ENCODE data around the gene TMEM258. TPM values are rescaled to one million over a fixed set of nuclear protein-coding genes. Genes with fewer than 3 reads are reported as not detected.

TMEM258 gene
- total RNA-seq, 1 donor from 2014 or later, result 71.4 TPM

GRCh38 chr11:61814247-61814957 lies 22.0 kb upstream of the TMEM258 start:
- H3K4me3 ChIP-seq, result peak overlapping the region; percentile 67
- peaks cover 78% of the 10 kb centered on the region for H3K79me2 ChIP-seq (ENCODE audit: low read depth)
- H4K20me1 ChIP-seq (ENCODE audit: low read depth), result peaks cover 13% of the 10 kb centered on the region
- no peaks in the 10 kb centered on the region for H3K27me3 ChIP-seq
- no peak for TF ChIP-seq EZH2phosphoT487 (IDR thresholded peaks at IDR 0.05)
- TF ChIP-seq EZH2 (IDR thresholded peaks at IDR 0.05), result no peak
- no peak for TF ChIP-seq CTCF (IDR thresholded peaks at IDR 0.05)
- peaks cover 15% of the 10 kb centered on the region for H3K4me1 ChIP-seq
- Mint-ChIP-seq H3K4me3 (peak overlapping the region; percentile 95), H3K27ac (peak overlapping the region; percentile 100), H3K9me3 (peaks cover 7% of the 10 kb centered on the region), H3K36me3 (peaks cover 39% of the 10 kb centered on the region), H3K4me1 (peaks cover 25% of the 10 kb centered on the region), H3K27me3 (ENCODE audit: insufficient read depth, low read depth) (peaks cover 2% of the 10 kb centered on the region)
- peak; percentile 64 for DNase-seq (ENCODE audit: low spot score)
- H3K4me2 ChIP-seq, result peak overlapping the region; percentile 78
- H3F3A ChIP-seq (ENCODE audit: low read depth), result peaks cover 46% of the 10 kb centered on the region
- H3K36me3 ChIP-seq, result peaks cover 7% of the 10 kb centered on the region
- no peak overlapping the region for H2AFZ ChIP-seq (replicated peaks)
- H3K9me3 ChIP-seq (ENCODE audit: low read depth), result no peaks in the 10 kb centered on the region
- H3K9ac ChIP-seq, result no peak overlapping the region
- H3K27ac ChIP-seq, result peak overlapping the region; percentile 95

GRCh38 chr11:61812736-61813411 lies 20.5 kb upstream of the TMEM258 start:
- Histone ChIP-seq H3K4me2 (no peak overlapping the region), H3K9me3 (ENCODE audit: low read depth) (no peaks in the 10 kb centered on the region), H2AFZ (replicated peaks) (no peak overlapping the region), H4K20me1 (ENCODE audit: low read depth) (peaks cover 18% of the 10 kb centered on the region), H3K79me2 (ENCODE audit: low read depth) (peaks cover 64% of the 10 kb centered on the region), H3K9ac (no peak overlapping the region), H3F3A (ENCODE audit: low read depth) (peaks cover 46% of the 10 kb centered on the region), H3K27ac (no peak overlapping the region), H3K27me3 (no peaks in the 10 kb centered on the region), H3K4me1 (peaks cover 12% of the 10 kb centered on the region), H3K4me3 (no peak overlapping the region), H3K36me3 (peaks cover 14% of the 10 kb centered on the region)
- DNase-seq (ENCODE audit: low spot score), result no peak
- Mint-ChIP-seq H3K27ac (peak overlapping the region; percentile 57), H3K4me3 (no peak overlapping the region), H3K4me1 (peaks cover 18% of the 10 kb centered on the region), H3K27me3 (ENCODE audit: insufficient read depth, low read depth) (peaks cover 2% of the 10 kb centered on the region), H3K36me3 (peaks cover 47% of the 10 kb centered on the region), H3K9me3 (peaks cover 7% of the 10 kb centered on the region)
- no peak for TF ChIP-seq CTCF (IDR thresholded peaks at IDR 0.05)
- TF ChIP-seq EZH2phosphoT487 (IDR thresholded peaks at IDR 0.05), result no peak
- no peak for TF ChIP-seq EZH2 (IDR thresholded peaks at IDR 0.05)

- H2AFZ ChIP-seq (replicated peaks), result no peak overlapping the region
- no peak overlapping the region for H3K4me3 ChIP-seq
- no peak overlapping the region for H3K9ac ChIP-seq
- peak overlapping the region; percentile 87 for H3K27ac Mint-ChIP-seq
- no peak for DNase-seq (ENCODE audit: low spot score)
- no peak overlapping the region for H3K27ac ChIP-seq
- peaks cover 7% of the 10 kb centered on the region for H3K9me3 Mint-ChIP-seq
- H3K36me3 Mint-ChIP-seq, result peaks cover 57% of the 10 kb centered on the region
- H3K79me2 ChIP-seq (ENCODE audit: low read depth), result peaks cover 54% of the 10 kb centered on the region
- peaks cover 14% of the 10 kb centered on the region for H3K36me3 ChIP-seq
- no peaks in the 10 kb centered on the region for H3K9me3 ChIP-seq (ENCODE audit: low read depth)
- TF ChIP-seq EZH2 (IDR thresholded peaks at IDR 0.05) (no peak), EZH2phosphoT487 (IDR thresholded peaks at IDR 0.05) (no peak), CTCF (IDR thresholded peaks at IDR 0.05) (no peak)
- no peak overlapping the region for H3K4me3 Mint-ChIP-seq
- H3F3A ChIP-seq (ENCODE audit: low read depth), result peaks cover 36% of the 10 kb centered on the region
- H3K27me3 ChIP-seq, result no peaks in the 10 kb centered on the region
- peaks cover 4% of the 10 kb centered on the region for H3K4me1 ChIP-seq
- peaks cover 2% of the 10 kb centered on the region for H3K27me3 Mint-ChIP-seq (ENCODE audit: insufficient read depth, low read depth)
- H3K4me2 ChIP-seq, result no peak overlapping the region
- H3K4me1 Mint-ChIP-seq, result peaks cover 11% of the 10 kb centered on the region
- peaks cover 18% of the 10 kb centered on the region for H4K20me1 ChIP-seq (ENCODE audit: low read depth)
These were observed 19.4 kb upstream of the TMEM258 start for GRCh38 chr11:61811831-61812230.

Measured in neural progenitor cell (in vitro differentiated cells).